Ureter (tissue), 1 donor: Measurements from ENCODE around the gene RGS3. TPM values are rescaled to one million over a fixed set of nuclear protein-coding genes. Genes with fewer than 3 reads are reported as not detected.

Experiments used
- DNase-seq: peaks from one replicate; pipeline ENCODE4 v3.0.0-alpha.2; 2020; ENCODE audit warnings: low spot score
- total RNA-seq: library from RNA; stranded (reverse); gene quantifications from one replicate; pipeline ENCODE4 v1.2.4, GENCODE V29; 2023
- donor health status: DM: yes; HTN: yes; CAD: no.

Gene RGS3
- total RNA-seq, 1 donor from 2014 or later = 57.9 TPM

DNA sequence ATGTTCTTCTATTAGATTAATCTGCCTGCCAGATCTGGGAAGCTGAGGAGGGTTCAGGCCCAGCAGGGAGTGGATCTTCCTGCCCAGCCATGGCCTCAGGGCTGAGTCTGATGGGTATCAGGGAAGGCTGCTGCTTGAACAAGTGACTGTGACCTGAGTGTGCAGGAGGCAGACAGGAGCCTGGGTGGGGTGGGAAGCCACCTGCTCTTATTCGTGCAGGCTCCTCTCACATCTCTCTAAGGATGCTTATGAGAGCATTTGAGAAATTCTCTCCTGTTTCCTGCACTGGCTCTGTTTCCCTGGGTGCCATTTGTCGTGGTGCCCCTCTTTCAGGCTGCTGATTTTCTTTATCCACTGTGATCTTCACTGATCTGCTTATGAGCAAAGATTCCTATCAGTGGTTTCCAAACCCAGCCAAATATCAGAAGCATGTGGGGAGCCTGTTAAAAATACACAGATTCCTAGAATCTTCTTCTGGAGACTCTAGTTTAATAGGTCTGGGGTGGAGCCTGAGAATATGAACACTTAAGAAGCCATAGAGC, 2.1 kb downstream of the RGS3 start:
- peak; percentile 34 for DNase-seq

DNA sequence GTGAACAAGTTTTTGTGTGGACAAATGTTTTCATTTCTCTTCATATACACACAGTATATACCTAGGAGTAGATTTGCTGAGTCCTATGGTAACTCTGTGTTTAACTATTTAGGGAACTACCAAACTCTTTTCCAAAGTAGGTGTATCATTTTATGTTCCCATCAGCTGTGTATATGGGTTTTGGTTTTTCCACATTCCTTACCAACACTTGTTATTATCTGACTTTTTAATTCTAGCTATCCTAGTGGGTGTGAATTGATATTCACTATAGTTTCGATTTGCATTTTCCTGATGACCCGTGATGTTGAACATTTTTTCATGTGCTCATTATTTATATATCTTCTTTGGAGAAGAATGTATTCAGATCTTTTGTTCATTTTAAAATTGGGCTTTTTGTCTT, 3.7 kb downstream of the RGS3 start:
- DNase-seq = no peak

DNA sequence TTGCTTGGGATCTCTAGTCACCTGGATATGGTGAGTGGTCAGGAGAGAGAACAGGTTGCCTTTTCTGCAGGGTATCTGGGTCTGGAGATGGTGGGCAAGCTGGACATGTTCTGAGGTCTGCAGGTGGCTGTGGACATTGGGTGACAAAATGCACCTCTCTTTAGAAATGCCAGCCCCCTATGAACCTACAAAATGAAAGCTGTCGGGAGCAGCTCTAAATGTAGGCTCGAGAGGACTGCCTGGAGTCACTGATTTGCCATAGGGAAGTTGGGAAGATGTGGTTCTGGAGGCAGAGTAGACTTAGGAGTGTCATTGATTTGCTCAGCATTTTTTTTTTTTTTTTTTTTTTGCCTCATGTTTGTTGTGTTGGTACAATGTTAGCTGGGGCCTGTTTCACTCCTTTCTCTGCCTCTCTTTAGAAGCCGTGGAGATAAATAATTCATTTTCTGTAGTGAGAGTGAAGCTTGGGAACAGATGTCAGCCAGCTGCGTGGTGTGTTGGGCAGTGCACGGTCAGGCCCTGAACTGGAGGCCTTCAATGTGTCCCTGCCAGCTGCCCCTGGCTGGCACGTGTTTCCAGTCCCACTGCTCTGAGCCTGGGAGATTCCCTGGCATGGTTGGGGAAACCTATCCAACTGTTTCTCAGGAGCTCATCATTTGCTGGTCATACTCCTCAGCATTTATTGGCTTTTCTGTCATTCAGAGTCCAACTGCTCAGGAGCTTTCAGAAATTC, 5.4 kb downstream of the RGS3 start:
- DNase-seq = peak; percentile 26

DNA sequence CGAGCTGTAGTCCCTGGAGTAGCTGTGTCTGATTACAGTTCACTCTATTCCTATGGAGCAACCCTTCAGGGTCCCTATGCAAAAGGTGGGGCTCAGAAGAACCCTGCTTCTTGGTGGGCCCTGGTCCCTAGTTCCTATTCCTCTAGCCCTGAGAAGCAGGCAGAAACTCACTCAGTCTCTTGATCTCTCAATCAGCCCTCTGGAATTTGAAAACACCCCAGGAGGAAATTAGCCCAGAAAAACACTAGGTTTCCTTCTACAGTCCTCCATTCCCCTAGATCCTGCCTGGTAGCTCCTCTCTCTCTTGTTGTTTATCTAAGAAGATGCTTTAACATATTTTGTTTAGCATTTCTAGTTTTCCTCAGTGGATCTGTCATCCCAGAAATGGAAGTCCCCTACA, 7.6 kb downstream of the RGS3 start:
- DNase-seq = no peak

DNA sequence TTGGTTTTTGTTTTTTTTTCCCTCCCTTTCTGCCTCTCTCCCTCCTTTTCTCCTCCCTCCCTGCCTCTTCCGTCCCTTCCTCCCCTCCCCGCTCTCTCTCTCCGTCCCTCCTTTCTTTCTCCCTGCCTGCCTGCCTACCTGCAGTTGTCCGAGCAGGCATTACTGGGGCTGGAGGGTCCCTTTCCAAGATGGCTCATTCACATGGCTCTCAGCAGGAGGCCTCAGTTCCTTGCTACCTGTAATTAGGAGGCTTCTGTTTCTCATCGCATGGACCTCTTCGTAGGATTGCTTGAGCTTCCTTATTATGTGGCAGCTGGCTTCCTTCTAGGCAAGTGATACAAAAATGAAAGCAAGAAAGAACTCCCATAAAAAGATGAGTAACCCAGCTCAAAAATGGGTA, 8.0 kb downstream of the RGS3 start:
- DNase-seq = peak; percentile 9

DNA sequence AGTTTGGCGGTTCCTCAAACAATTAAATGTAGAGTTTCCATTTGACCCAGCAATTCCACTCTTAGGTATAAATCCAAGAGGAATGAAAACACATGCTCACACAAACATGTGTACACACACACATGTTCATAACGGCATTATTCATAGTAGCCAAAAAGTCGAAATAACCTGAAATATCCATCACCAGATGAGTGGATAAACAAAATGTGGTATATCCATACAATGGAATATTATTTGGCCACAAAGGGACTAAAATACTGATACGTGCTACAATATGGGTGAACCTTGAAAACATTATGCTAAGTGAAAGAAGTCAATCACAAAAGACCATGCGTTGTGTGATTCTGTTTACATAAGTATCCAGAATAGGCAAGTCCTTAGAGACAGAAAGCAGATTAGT, 8.7 kb downstream of the RGS3 start:
- DNase-seq = no peak

DNA sequence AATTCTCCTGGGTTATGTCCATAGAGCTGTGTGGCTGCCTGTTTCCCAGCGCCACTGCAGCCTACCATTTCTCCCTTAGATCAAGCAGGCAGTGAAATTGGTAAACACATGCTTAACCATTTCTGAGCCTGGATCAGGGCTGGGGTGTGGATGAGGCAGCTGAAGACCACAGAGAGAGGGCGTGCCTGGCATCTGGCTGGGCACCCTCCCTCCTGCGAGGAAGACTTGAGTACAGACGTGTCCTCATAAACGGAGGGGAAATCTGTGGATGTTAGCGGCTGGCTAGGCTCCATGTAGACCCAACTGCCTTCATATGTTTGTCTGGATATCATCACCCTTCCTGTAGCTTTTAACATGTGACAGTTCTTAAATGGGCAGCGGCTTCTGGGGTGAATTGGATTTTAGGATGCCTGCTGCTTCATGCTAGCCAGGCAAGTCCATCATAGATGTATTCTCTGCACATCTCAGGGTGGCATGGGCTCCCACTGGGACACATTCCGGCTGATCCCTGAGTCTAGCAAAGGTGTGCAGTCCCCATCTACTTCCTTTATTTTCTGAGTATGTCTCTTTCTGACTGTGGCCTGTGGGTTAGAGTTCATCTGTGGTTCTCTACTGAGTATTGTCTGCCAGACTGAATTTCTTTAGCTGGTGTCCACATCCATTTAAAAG, 11.0 kb downstream of the RGS3 start:
- peak; percentile 18 for DNase-seq

DNA sequence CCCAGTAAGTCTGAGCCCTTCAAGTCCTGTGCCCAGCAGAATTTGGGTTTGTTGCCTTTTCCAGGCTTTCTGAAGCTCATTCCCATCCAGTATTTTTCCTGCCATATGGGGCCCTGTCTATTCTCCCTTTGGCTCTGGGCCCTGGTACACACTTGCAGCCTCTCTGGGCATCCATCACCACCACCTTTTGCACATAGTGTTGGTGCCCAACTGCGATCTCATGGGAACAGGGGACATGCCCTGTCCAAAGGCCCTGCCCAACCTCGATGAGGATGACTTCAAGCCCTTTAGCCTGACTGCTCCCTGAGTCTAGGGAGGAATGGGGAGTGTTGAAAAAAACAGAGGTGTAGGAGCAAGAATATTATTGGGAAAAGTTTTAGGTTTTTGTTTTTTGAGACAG, 11.5 kb downstream of the RGS3 start:
- DNase-seq = peak; percentile 14

DNA sequence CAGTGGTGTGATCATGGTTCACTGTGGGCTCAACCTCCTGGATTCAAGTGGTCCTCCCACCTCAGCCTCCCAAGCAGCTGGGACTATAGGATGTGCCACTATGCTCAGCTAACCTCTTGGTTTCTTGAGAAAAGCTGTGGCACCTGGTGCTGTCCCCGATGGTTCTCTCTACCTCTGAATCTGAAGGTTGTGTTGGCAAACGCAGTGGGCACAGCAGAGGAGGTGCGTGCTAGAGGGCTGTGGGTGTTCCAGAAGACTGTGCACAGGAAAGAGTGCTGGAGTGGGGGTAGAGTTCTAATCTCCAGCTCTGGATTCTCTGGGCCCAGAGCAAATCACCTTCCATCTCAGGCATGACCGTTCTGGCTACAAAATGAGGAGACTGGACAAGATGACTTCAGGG, 12.5 kb downstream of the RGS3 start:
- no peak for DNase-seq

DNA sequence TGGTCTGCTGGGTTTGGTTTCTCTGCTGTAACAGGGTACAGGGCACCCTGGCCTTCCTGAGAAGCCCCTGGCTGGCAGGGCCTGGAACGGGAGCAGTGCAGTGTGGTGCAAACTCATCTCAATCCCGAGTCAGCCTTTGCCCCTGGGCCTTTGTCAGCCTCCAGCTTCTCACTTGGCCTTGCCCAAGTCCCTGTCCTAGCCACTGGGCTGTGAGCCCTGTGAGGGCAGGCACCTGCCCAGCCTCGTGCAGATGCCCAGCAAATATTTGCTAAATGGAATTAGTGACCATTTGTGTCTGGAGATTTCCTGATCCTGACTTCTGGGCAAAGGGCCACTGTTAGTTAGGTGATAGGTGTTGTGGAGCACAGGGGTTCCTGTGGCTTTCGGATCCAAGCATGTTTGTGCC, 13.0 kb downstream of the RGS3 start:
- peak; percentile 13 for DNase-seq

DNA sequence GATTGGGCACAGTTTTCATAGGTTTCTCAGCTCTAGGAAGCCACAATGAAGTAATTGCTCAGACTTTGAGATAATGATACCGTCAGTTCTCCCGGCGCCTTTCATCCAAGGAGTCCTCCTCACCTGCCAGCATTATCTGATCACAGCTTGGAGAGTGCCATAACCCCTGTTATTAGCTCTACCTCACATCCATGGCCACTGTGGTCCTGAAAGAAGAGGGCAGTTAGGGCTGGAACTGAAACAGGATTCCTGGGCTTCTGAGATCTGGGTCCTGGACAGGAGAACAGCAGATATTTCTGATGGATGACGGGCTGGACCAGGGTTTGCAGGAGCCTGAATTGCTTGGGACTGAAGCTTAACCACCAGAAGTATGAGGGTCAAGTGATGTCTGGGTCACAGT, 13.5 kb downstream of the RGS3 start:
- DNase-seq = peak; percentile 19

DNA sequence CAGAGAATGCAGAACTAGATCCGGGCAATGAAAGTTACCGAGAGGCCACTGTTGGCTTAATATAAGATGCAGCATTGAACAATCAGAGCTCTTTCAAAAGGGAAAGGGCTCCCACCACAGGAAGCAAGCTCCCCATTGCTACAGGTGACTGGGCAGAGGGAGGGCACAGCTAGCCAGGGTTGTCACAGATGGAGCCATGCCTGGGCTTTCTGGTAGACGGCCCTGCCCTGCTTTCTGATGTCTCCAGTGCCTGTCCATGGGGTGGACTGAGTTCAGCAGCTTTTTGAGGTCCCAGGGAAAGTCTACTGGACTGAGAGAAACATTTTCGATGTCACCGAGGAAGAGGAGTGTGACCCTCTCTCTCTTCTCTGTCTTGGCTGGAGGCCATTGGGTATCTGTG, 14.1 kb downstream of the RGS3 start:
- DNase-seq = peak; percentile 22

DNA sequence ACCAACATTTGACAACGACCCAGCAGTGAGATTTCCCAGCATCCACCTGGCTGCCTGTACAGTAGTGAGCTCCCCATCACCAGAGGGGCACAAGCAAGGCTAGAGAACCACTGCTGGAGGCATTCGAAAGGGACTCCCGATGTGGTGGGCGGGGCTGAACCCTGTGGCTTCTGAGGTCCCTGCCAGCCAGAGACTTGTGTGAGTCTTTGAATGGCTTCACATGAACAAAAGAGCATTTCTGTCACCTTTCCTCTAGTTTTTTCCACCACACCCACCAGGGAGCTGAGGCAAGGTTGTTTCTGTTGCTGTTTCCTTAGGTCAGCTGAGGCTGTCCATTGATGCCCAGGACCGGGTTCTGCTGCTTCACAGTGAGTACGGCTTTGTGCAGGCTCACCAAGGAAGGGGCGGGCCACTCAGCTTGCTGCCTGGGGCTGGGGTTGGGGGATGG, 15.7 kb downstream of the RGS3 start:
- no peak for DNase-seq

DNA sequence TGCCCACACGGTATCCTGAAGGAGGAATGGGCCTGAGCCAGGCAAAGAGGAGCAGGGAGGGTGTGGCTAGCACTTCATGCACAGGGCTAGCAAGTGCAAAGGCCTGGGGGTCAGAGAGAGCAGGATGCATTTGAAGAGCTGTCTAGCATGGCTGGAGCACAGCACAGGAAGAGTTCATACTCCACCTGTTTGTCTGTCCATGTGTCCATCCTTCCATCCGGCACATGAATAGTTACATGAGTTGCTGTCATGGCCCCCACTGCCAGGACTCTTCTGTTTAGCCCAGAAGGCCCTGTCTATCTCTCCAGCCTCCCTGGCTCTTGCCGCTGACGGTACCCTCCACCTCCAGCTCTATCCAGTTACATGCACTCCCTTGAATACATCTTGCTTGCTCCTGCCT, 17.1 kb downstream of the RGS3 start:
- DNase-seq = no peak

DNA sequence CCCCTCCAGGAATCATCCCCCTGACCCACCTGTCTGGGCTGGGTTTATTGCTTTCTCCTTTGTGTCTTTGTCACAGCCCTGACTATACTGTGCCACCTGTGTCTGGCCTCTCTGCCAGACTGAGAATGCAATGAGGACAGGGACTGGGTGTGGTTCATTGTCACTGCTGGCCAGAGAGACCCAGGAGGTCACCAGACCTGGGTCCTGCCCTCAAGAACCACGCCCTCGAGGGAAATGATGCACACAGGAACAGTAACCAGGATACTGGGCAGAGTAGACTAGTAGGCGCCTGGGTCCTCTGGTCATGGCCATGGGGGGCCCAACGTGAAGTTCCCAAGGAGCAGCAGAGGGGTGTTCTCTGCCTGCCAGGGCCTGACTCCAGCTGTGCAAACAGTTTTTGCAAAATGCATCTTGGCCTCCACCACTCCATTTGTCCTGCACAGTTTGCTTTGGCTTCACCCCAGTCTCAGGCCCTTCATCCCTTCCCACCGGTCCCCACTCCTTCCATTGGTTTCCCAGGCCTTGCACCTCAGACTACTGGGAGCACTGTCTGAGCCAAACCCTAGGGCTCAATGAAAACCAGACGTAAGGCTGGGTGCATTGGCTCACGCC, 17.8 kb downstream of the RGS3 start:
- DNase-seq = no peak

DNA sequence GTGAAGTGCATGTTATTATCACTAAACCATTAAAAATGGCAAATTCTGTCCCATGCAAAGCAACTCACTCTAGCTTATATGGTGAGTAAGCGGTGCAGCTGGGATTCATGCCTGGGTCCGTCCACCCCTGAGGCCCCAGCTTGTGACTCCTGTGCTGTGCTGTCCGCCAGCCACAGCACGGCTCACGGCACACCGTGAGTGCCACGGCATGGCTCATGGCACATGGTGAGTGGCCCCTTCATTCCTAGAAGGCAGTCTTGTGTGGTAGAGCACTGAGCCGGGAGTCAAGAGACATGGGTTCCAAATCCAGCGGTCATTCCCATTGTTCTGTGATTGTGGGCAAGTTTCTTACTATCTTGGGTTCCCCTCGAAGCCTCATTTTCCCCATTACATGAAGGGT, 18.8 kb downstream of the RGS3 start:
- no peak for DNase-seq

DNA sequence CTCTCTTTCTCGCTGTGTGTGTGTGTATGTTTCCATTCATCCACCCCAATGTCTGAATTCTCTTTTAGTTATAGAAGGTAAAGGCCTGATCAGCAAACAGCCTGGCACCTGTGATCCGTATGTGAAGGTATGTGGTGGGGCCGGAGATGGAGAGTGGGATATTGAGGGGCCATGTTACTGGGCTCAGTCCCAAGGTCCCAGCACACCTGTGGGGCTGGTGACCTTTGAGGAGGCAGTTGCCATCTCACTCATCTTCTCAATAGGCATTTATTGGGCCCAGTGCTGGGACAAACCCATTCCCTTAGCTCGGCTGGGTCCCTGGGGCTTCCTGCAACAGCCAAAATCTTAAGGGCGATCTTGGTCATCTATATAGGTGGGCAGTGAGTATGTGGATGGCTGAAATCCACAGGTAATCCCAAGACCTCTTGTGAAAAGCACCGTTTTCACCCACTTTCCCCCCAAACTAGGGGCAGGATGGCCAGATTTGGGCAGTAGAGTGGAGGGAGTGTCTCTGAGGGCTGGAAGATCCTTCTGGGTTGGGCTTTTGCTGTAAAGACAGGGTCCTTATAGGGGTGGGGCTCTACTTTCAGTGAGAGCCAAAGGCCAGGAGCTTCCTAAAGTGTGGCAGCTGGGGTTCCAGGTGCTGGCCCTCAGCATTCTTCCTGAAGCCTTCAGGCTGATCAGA, 19.6 kb downstream of the RGS3 start:
- DNase-seq = no peak

DNA sequence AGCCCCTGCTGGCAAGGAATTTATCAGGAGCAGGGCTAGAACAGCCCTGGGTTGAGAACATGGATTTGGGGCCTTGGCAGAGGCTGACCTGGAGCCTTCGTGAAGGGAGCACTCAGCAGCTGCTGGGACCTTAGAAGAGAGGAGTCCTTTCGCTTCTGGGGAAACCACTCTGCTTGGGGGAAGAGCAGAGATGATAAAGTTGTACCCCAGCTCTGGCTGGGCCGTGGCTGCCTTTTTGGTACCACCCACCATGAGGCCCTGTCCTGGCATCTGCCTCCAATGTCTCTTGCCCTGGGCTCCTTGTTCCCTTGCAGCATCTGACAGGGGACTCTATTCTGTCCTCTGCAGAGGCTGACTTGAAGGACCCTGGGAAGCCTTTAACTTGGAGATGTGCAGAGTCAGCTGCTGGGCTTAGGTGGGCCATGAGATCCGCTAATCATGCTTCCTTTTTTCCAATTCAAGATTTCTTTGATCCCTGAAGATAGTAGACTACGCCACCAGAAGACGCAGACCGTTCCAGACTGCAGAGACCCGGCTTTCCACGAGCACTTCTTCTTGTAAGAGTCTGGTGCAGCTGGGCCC, 20.2 kb downstream of the RGS3 start:
- DNase-seq = no peak

DNA sequence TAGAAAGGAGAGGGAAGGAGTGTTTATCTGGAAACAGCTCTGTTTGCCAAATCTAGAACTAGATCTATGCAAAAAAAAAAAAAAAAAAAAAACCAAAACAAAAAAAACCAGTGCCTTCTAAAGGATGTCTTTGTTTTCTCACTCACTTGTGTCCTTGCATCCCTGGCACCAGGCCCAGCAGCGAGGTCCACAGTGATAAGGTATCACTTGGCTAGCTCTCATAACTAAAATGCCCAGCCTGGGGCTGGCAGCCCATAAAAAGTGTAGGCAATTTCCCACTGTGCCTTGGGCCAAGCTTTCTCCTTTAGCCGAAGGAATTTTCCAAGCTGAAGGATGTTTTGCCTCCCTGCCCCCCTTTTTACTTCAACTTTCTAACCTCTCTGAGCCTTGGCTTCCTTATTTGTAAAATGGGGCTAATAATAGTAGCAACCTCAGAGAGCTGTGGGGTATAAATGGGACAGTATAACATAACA, 20.8 kb downstream of the RGS3 start:
- no peak for DNase-seq

DNA sequence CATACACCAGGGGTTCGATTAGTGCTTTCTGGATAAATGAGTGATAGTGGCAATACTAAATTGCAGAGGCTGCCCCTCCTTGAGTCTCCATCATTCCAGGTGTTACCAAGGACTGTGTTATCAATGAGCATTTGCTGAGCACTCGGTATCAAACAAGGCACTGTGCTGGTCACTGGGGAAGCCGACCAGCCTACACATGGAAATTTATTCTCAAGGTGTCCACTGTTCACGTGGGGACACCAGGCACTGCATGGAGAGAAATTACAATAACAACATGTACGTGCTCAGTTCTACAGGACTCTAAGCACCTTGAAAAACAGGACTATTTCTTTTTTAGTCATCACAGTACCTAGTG, 22.2 kb downstream of the RGS3 start:
- DNase-seq = no peak

DNA sequence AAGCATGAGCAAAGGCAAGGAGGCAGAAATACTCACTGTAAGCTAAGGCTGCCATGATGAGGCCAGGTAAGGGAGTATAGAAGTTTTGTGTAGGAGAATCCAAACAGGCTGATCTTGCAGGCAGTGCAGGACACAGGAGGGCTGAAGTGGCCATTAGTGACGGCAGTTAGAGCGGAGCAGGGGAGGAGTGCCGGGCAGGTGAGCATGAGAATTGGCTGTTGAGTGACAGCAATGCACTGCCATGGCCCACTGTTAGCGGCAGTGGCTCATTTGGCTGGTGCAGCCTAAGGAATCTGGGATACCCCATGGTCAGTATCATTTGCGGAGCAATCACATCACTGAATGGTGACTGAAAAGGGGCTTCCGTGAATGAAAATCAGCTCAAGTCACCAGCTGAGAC, 22.8 kb downstream of the RGS3 start:
- no peak for DNase-seq

DNA sequence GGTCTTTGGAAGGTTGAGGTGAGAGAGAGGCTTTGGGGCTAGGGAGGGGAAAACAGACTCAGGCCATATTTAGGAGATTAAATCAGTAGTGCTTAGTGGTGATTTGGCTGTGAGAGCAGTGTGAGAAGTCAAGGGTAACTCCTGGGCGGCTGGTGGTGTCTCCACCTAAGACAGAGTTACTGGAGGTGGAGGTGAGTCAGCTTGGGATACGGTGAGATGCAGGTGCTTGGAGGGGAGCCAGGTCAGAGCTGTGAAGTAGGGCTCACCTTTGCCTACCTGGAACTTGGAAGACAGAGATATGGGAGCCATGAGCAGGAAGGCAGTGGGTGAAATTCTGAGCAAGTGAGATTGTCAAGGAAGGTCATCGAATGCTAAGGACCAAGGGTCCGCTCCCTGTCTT, 24.5 kb downstream of the RGS3 start:
- DNase-seq = no peak
